Measurements from ENCODE around the gene IFITM1. TPM values are rescaled to one million over a fixed set of nuclear protein-coding genes. Genes with fewer than 3 reads are reported as not detected.

The IFITM1 gene
- total and polyA plus RNA-seq, 4 donors: 12.6 to 113 (median 66.7) TPM

DNA sequence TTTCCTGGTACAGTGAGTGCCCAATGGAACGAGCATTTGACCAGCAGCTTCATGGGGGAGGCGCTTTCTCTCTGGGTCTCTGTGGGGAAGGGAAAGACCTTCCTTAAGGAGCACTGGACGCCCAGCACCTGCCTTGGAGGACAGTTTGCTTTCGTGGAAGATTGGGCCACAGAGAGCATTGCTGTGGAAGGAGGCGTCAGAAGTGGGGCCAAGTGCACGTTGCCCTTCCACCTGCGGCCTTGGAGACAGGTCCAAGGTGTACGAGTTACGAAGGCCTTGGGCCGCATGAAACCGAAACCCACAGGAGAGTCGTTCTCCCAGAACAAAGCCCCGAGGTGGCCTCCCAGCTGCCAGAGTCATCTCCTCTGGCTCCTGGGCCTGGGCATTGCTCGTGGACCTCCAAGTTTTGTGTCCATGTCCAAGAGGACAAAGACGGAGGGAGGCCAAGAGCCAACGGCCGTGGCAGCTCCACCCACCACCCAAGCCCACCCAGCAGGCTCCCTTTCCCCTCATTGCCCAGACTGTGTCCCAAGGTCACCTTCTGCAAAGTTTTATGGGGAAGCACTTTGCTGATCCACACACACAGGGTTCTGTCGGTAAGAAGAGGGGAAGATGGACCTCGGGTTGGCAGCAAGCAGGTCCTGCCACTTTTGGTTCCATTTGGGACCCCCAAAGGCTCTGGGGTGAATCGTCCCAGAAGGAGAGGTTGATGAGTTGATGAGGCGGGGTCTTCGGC, 41.5 kb upstream of the IFITM1 start:
- Histone ChIP-seq H3K27ac (ENCODE audit: low read depth in 1 of 2, low read length in 2 of 2) (no peak overlapping the region), H3K9ac (ENCODE audit: low read depth in 1 of 2, low read length in 2 of 2) (no peak overlapping the region), H3K9me3 (ENCODE audit: control insufficient read depth in 4 of 4, low read length in 3 of 4) (no peaks in the 10 kb centered on the region), H3K36me3 (ENCODE audit: control insufficient read depth in 4 of 4, insufficient read depth in 3 of 4, low read depth in 1 of 4, low read length in 3 of 4) (no peaks in the 10 kb centered on the region), H3K4me3 (ENCODE audit: low read depth in 1 of 3, low read length in 3 of 3) (no peak overlapping the region), H3K27me3 (ENCODE audit: control insufficient read depth in 4 of 4, insufficient read depth in 4 of 4, low read length in 3 of 4) (no peaks in the 10 kb centered on the region), H3K4me1 (ENCODE audit: control insufficient read depth in 4 of 4, insufficient read depth in 4 of 4, low read length in 3 of 4) (peaks cover 0 to 3% (median 0%) of the 10 kb centered on the region in 4 donors)
- TF ChIP-seq EGR1 (IDR thresholded peaks at IDR 0.05; ENCODE audit: low read depth in 2 of 2): no peak
- TF ChIP-seq HNF4A (conservative IDR thresholded peaks at IDR 0.05): no peak
- TF ChIP-seq, protein P1, sequence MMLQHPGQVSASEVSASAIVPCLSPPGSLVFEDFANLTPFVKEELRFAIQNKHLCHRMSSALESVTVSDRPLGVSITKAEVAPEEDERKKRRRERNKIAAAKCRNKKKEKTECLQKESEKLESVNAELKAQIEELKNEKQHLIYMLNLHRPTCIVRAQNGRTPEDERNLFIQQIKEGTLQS (IDR thresholded peaks at IDR 0.05): no peak
- TF ChIP-seq, protein P2, sequence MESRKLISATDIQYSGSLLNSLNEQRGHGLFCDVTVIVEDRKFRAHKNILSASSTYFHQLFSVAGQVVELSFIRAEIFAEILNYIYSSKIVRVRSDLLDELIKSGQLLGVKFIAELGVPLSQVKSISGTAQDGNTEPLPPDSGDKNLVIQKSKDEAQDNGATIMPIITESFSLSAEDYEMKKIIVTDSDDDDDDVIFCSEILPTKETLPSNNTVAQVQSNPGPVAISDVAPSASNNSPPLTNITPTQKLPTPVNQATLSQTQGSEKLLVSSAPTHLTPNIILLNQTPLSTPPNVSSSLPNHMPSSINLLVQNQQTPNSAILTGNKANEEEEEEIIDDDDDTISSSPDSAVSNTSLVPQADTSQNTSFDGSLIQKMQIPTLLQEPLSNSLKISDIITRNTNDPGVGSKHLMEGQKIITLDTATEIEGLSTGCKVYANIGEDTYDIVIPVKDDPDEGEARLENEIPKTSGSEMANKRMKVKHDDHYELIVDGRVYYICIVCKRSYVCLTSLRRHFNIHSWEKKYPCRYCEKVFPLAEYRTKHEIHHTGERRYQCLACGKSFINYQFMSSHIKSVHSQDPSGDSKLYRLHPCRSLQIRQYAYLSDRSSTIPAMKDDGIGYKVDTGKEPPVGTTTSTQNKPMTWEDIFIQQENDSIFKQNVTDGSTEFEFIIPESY (IDR thresholded peaks at IDR 0.05): no peak
- TF ChIP-seq RAD21 (IDR thresholded peaks at IDR 0.05): no peak
- no peak for TF ChIP-seq HNF4G (IDR thresholded peaks at IDR 0.05)
- TF ChIP-seq FOXA2 (IDR thresholded peaks at IDR 0.05): no peak
- no peak for TF ChIP-seq GABPA (IDR thresholded peaks at IDR 0.05 in 1 of 2, conservative IDR thresholded peaks at IDR 0.05 in 1 of 2)
- peak; percentile 24 for DNase-seq (ENCODE audit: low spot score)
- 87% methylated on average over 22 of the region's 22 CpGs for WGBS

DNA sequence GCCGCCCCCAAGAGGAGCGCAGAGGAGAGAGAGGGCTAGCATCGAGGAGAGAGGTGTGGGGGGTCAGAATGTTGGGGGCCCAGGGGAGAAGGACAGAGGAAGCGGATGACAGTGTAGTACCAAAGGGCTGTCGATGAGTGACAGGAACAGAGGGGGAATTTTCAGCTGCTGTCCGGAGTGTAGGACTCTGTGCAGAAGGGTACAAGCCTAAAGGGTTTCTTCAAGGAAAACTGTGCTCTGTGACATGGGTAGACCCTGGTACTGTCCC, 41.0 kb upstream of the IFITM1 start:
- Histone ChIP-seq H3K9me3 (ENCODE audit: control insufficient read depth in 4 of 4, low read length in 3 of 4) (no peaks in the 10 kb centered on the region), H3K4me1 (ENCODE audit: control insufficient read depth in 4 of 4, insufficient read depth in 4 of 4, low read length in 3 of 4) (peaks cover 0 to 3% (median 0%) of the 10 kb centered on the region in 4 donors), H3K27ac (ENCODE audit: low read depth in 1 of 2, low read length in 2 of 2) (no peak overlapping the region), H3K27me3 (ENCODE audit: control insufficient read depth in 4 of 4, insufficient read depth in 4 of 4, low read length in 3 of 4) (no peaks in the 10 kb centered on the region), H3K36me3 (ENCODE audit: control insufficient read depth in 4 of 4, insufficient read depth in 3 of 4, low read depth in 1 of 4, low read length in 3 of 4) (no peaks in the 10 kb centered on the region), H3K9ac (ENCODE audit: low read depth in 1 of 2, low read length in 2 of 2) (no peak overlapping the region), H3K4me3 (ENCODE audit: low read depth in 1 of 3, low read length in 3 of 3) (no peak overlapping the region)
- 89% methylated on average over 6 of the region's 6 CpGs for WGBS
- no peak for DNase-seq (ENCODE audit: low spot score)
- TF ChIP-seq, protein P2 (IDR thresholded peaks at IDR 0.05): no peak
- TF ChIP-seq SP1 (IDR thresholded peaks at IDR 0.05): no peak
- TF ChIP-seq, protein P3, sequence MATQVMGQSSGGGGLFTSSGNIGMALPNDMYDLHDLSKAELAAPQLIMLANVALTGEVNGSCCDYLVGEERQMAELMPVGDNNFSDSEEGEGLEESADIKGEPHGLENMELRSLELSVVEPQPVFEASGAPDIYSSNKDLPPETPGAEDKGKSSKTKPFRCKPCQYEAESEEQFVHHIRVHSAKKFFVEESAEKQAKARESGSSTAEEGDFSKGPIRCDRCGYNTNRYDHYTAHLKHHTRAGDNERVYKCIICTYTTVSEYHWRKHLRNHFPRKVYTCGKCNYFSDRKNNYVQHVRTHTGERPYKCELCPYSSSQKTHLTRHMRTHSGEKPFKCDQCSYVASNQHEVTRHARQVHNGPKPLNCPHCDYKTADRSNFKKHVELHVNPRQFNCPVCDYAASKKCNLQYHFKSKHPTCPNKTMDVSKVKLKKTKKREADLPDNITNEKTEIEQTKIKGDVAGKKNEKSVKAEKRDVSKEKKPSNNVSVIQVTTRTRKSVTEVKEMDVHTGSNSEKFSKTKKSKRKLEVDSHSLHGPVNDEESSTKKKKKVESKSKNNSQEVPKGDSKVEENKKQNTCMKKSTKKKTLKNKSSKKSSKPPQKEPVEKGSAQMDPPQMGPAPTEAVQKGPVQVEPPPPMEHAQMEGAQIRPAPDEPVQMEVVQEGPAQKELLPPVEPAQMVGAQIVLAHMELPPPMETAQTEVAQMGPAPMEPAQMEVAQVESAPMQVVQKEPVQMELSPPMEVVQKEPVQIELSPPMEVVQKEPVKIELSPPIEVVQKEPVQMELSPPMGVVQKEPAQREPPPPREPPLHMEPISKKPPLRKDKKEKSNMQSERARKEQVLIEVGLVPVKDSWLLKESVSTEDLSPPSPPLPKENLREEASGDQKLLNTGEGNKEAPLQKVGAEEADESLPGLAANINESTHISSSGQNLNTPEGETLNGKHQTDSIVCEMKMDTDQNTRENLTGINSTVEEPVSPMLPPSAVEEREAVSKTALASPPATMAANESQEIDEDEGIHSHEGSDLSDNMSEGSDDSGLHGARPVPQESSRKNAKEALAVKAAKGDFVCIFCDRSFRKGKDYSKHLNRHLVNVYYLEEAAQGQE (IDR thresholded peaks at IDR 0.05): no peak
- TF ChIP-seq TAF1 (conservative IDR thresholded peaks at IDR 0.05): no peak
- no peak for TF ChIP-seq CTCF (IDR thresholded peaks at IDR 0.05; ENCODE audit: low read depth, low read length, missing input control)
- TF ChIP-seq HNF4G (IDR thresholded peaks at IDR 0.05): no peak
- no peak for TF ChIP-seq JUND (IDR thresholded peaks at IDR 0.05)
- no peak for TF ChIP-seq RAD21 (IDR thresholded peaks at IDR 0.05)
- no peak for TF ChIP-seq HNF4A (conservative IDR thresholded peaks at IDR 0.05)
- TF ChIP-seq, protein P4, sequence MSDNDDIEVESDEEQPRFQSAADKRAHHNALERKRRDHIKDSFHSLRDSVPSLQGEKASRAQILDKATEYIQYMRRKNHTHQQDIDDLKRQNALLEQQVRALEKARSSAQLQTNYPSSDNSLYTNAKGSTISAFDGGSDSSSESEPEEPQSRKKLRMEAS (IDR thresholded peaks at IDR 0.05): no peak
- no peak for TF ChIP-seq GABPA (IDR thresholded peaks at IDR 0.05 in 1 of 2, conservative IDR thresholded peaks at IDR 0.05 in 1 of 2)
